Natural killer cell (primary cell): ENCODE data around the gene KRTAP1-5. TPM values are rescaled to one million over a fixed set of nuclear protein-coding genes. Genes with fewer than 3 reads are reported as not detected.

Source experiments
- ATAC-seq, 3 donors: fragments of 150-1000 bp in 2 of 3; fragments of 200-7000 bp in 1 of 3; cut with Tn5 transposase; 1 replicate in 1 of 3; 2 replicates in 2 of 3; pipeline ENCODE4 v1.10.0; 2021; ENCODE audit warnings: mild to moderate bottlenecking in 2 of 3, moderate library complexity in 2 of 3
- DNase-seq, 2 donors: peaks; one replicate each; pipeline versions ENCODE4 v3.0.0 to v3.0.0-alpha.2; 2013 to 2021; ENCODE audit warnings: mixed read lengths in 1 of 2
- H3K27ac ChIP-seq: one replicate; pipeline ENCODE4 v1.5.1; 2013; ENCODE audit warnings: mild to moderate bottlenecking, low read length
- H3K27me3 ChIP-seq: one replicate; pipeline ENCODE4 v1.6.1; 2013; ENCODE audit warnings: low read length; ENCODE audit not compliant: control insufficient read depth, insufficient read depth
- H3K36me3 ChIP-seq: one replicate; pipeline ENCODE4 v1.6.1; 2013; ENCODE audit warnings: low read length; ENCODE audit not compliant: control insufficient read depth, insufficient read depth
- H3K4me1 ChIP-seq: one replicate; pipeline ENCODE4 v1.6.1; 2013; ENCODE audit warnings: low read length; ENCODE audit not compliant: control insufficient read depth, insufficient read depth
- H3K4me3 ChIP-seq: one replicate; pipeline ENCODE4 v1.5.1; 2013; ENCODE audit warnings: low read length
- H3K9me3 ChIP-seq: one replicate; pipeline ENCODE4 v1.6.1; 2013; ENCODE audit warnings: low read length; ENCODE audit not compliant: control insufficient read depth, insufficient read depth
- H3K27ac Mint-ChIP-seq, 2 donors: one replicate each; pipeline ENCODE4 v1.8.0; 2022; ENCODE audit warnings: mild to moderate bottlenecking in 2 of 2, mixed read lengths in 2 of 2, moderate library complexity in 1 of 2
- H3K27me3 Mint-ChIP-seq, 2 donors: one replicate each; pipeline ENCODE4 v1.8.0; 2022; ENCODE audit warnings: low read depth in 2 of 2, mixed read lengths in 2 of 2
- H3K36me3 Mint-ChIP-seq: one replicate; pipeline ENCODE4 v1.8.0; 2022; ENCODE audit warnings: mixed read lengths
- H3K4me1 Mint-ChIP-seq, 2 donors: one replicate each; pipeline ENCODE4 v1.8.0; 2022; ENCODE audit warnings: mixed read lengths in 2 of 2
- H3K4me3 Mint-ChIP-seq: one replicate; pipeline ENCODE4 v1.8.0; 2022; ENCODE audit warnings: mild to moderate bottlenecking, moderate library complexity, mixed read lengths
- H3K9me3 Mint-ChIP-seq, 2 donors: one replicate each; pipeline ENCODE4 v1.8.0; 2022; ENCODE audit warnings: mixed read lengths in 2 of 2
- CTCF ChIP-seq: fragments of 200-600 bp; IDR thresholded peaks from one replicate; pipeline ENCODE4 v1.8.0; 2022; ENCODE audit warnings: antibody characterized with exemption
- whole genome bisulfite sequencing: methylation state at CpG from one replicate; pipeline ENCODE4 v1.1.7; 2013; ENCODE audit warnings: missing lambda C conversion rate; ENCODE audit not compliant: insufficient coverage; 5-methylcytosine and 5-hydroxymethylcytosine counted together
- intact Hi-C: fragments of 100-400 bp; cut with micrococcal nuclease; formaldehyde crosslinking; loops from one replicate; pipeline ENCODE4 v1.14.2; 2022
- total RNA-seq, 4 donors: library from RNA; stranded (reverse); fragments of 120-200 nt in 1 of 4; gene quantifications; one replicate each; pipeline versions ENCODE4 v1.2.3 to v1.2.4, GENCODE V29; 2013 to 2022

Gene KRTAP1-5
- total RNA-seq, 3 donors from 2014 or later (not counting 1 experiment from before 2014, with no cell fraction given): not detected

DNA sequence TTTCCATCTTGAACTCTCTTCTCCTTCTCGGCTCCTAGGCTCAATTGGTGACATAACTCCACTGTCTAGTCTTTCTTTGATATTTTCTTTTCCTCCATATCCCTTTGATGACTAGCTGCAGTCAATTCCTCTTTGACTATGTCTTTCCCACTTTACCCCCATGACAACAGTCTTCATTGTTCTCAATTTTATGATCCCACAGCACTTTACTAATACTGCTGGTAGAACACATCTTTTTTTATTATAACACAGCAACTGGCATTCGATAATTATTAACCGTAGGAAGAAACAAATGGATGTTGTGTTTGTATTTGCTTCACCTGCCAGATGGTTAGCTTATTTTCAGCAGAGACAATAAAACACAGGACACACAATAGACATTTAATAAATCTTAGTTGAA, 34.3 kb downstream of the KRTAP1-5 start:
- no peak for DNase-seq
- no peaks in the 10 kb centered on the region for H3K9me3 ChIP-seq
- H3K27ac Mint-ChIP-seq: no peak overlapping the region
- no peak overlapping the region for H3K4me3 ChIP-seq
- no peaks in the 10 kb centered on the region for H3K4me1 Mint-ChIP-seq
- no peak for ATAC-seq
- no peaks in the 10 kb centered on the region for H3K36me3 ChIP-seq
- H3K27me3 ChIP-seq: peaks cover 15% of the 10 kb centered on the region
- 85% methylated on average over 1 of the region's 3 CpGs for WGBS
- H3K36me3 Mint-ChIP-seq: no peaks in the 10 kb centered on the region
- H3K4me3 Mint-ChIP-seq: no peak overlapping the region
- no peak for TF ChIP-seq CTCF
- no peaks in the 10 kb centered on the region for H3K4me1 ChIP-seq
- intact Hi-C loops: no loop called here
- peaks cover 33 to 71% of the 10 kb centered on the region in 2 donors for H3K27me3 Mint-ChIP-seq
- no peaks in the 10 kb centered on the region for H3K9me3 Mint-ChIP-seq
- no peak overlapping the region for H3K27ac ChIP-seq

DNA sequence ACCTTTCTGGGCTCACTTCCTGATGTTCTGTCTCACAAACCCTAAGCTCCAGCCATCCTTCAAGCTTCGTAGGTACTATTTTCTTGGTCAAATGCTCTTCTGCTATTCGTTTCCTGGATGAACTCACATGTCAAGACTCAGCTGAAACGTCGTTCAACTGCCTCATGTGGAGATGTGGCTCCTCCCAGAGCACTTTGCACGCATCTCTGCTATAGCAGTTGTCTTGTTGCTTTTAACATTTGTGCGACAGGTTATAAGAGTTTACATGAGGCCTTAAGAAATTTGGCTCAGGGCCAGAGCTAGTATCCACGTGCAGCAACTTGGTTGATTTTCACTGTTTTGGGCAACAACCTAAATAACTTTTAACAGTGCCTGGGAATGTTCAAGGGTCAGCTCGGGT, 40.1 kb downstream of the KRTAP1-5 start:
- no peak overlapping the region for H3K27ac Mint-ChIP-seq
- Histone ChIP-seq H3K9me3 (no peaks in the 10 kb centered on the region), H3K4me1 (no peaks in the 10 kb centered on the region), H3K27me3 (no peaks in the 10 kb centered on the region), H3K4me3 (no peak overlapping the region), H3K36me3 (no peaks in the 10 kb centered on the region), H3K27ac (no peak overlapping the region)
- no peaks in the 10 kb centered on the region for H3K36me3 Mint-ChIP-seq
- no peak for DNase-seq
- 76% methylated on average over 8 of the region's 8 CpGs for WGBS
- H3K27me3 Mint-ChIP-seq: peaks cover 10 to 51% of the 10 kb centered on the region in 2 donors
- H3K9me3 Mint-ChIP-seq: no peaks in the 10 kb centered on the region
- intact Hi-C loops: no loop called here
- H3K4me3 Mint-ChIP-seq: no peak overlapping the region
- TF ChIP-seq CTCF: no peak
- H3K4me1 Mint-ChIP-seq: no peaks in the 10 kb centered on the region
- no peak for ATAC-seq

- 33% methylated on average over 1 of the region's 3 CpGs for WGBS
- H3K27me3 ChIP-seq: no peaks in the 10 kb centered on the region
- H3K27me3 Mint-ChIP-seq: peaks cover 12 to 35% of the 10 kb centered on the region in 2 donors
- H3K4me1 ChIP-seq: no peaks in the 10 kb centered on the region
- DNase-seq (no peak), ATAC-seq (no peak)
- H3K4me1 Mint-ChIP-seq: no peaks in the 10 kb centered on the region
- H3K36me3 Mint-ChIP-seq: no peaks in the 10 kb centered on the region
- H3K4me3 ChIP-seq: no peak within 1 kb of the TSS
- H3K9me3 ChIP-seq: no peaks in the 10 kb centered on the region
- H3K27ac ChIP-seq: no peak within 1 kb of the TSS
- no peak for TF ChIP-seq CTCF
- no peak within 1 kb of the TSS for H3K4me3 Mint-ChIP-seq
- no peak within 1 kb of the TSS for H3K27ac Mint-ChIP-seq
- intact Hi-C loops: no loop called here
- no peaks in the 10 kb centered on the region for H3K9me3 Mint-ChIP-seq
- no peaks in the 10 kb centered on the region for H3K36me3 ChIP-seq
Observed at GRCh38 chr17:40984226-40984625, 42.8 kb downstream of the KRTAP1-5 start, which contains the start of gene KRT40. KRT40 (minus strand) TSS chr17:40984326; CDS start chr17:40984273, 53 bp downstream.

DNA sequence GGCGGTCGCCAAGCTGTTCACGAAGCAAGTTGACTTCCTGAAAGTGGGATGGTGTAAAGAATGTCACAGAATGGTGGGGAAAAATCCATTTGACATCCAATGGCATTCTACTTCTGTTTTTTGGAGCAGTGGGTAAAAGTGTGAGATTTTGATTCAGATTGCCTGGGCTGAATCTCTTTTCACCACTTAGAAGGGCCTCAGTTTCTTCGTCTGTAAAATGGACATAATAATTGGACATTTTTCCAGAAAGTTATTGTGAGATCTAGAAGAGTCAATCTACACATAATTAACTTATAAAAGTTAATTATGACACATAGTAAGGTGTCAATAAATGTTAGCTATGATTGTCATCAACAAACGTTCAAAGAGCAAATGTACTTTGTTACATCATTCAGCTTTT, 45.9 kb downstream of the KRTAP1-5 start:
- intact Hi-C loops: no loop called here
- H3K27ac Mint-ChIP-seq: no peak overlapping the region

More for the DNA sequence above, 45.9 kb downstream of the KRTAP1-5 start:
- Mint-ChIP-seq H3K4me3 (no peak overlapping the region), H3K4me1 (no peaks in the 10 kb centered on the region), H3K27me3 (peaks cover 4 to 22% of the 10 kb centered on the region in 2 donors), H3K36me3 (no peaks in the 10 kb centered on the region), H3K9me3 (no peaks in the 10 kb centered on the region)
- no peaks in the 10 kb centered on the region for H3K36me3 ChIP-seq
- no peak for TF ChIP-seq CTCF
- H3K27me3 ChIP-seq: no peaks in the 10 kb centered on the region
- no peak overlapping the region for H3K27ac ChIP-seq
- DNase-seq: no peak
- H3K4me1 ChIP-seq: no peaks in the 10 kb centered on the region
- ATAC-seq: no peak
- H3K9me3 ChIP-seq: no peaks in the 10 kb centered on the region
- H3K4me3 ChIP-seq: no peak overlapping the region
- 72% methylated on average over 3 of the region's 5 CpGs for WGBS
